HG03025 (cell line): Measurements from ENCODE around the gene CALML4.
"Not testable (repeated sequence)": the region's sequence is repeated elsewhere in the genome, so short reads cannot be mapped to it uniquely, and the experiment has no call there.

Source experiments
- ATAC-seq: cut with Tn5 transposase; IDR thresholded peaks from one replicate; pipeline ENCODE4 v1.9.1; 2021; ENCODE audit warnings: mild to moderate bottlenecking, moderate library complexity; ENCODE audit not compliant: unreplicated experiment, low FRiP score

The CALML4 gene

GRCh38 chr15:68225442-68225841 is 20.3 kb upstream of the CALML4 start:
- not testable (repeated sequence) for ATAC-seq

- no peak for ATAC-seq
These were observed 19.6 kb upstream of the CALML4 start for GRCh38 chr15:68224546-68225250.

GRCh38 chr15:68224108-68224507 is 19.0 kb upstream of the CALML4 start:
- no peak for ATAC-seq

GRCh38 chr15:68223171-68223570 is 18.0 kb upstream of the CALML4 start:
- ATAC-seq: no peak

- not testable (repeated sequence) for ATAC-seq
These were observed 17.3 kb upstream of the CALML4 start for GRCh38 chr15:68222432-68222743.

- not testable (repeated sequence) for ATAC-seq
These were observed 16.6 kb upstream of the CALML4 start for GRCh38 chr15:68221530-68222431.

GRCh38 chr15:68220967-68221366 is 15.8 kb upstream of the CALML4 start:
- ATAC-seq: no peak

GRCh38 chr15:68220489-68220888 is 15.4 kb upstream of the CALML4 start:
- no peak for ATAC-seq

- no peak for ATAC-seq
These were observed 14.0 kb upstream of the CALML4 start for GRCh38 chr15:68218847-68219798.

- no peak for ATAC-seq
These were observed 13.2 kb upstream of the CALML4 start for GRCh38 chr15:68218331-68218730.

GRCh38 chr15:68217341-68217740 is 12.2 kb upstream of the CALML4 start:
- no peak for ATAC-seq

- no peak for ATAC-seq
These were observed 9.7 kb upstream of the CALML4 start for GRCh38 chr15:68214838-68215254.

GRCh38 chr15:68213991-68214837 is 9.1 kb upstream of the CALML4 start:
- ATAC-seq: no peak

GRCh38 chr15:68213491-68213845 is 8.3 kb upstream of the CALML4 start:
- not testable (repeated sequence) for ATAC-seq

GRCh38 chr15:68211656-68212320 is 6.7 kb upstream of the CALML4 start:
- no peak for ATAC-seq

GRCh38 chr15:68210821-68211655 is 5.9 kb upstream of the CALML4 start:
- ATAC-seq: no peak

- no peak for ATAC-seq
These were observed 5.3 kb upstream of the CALML4 start for GRCh38 chr15:68210409-68210756.

GRCh38 chr15:68209735-68210408 is 4.7 kb upstream of the CALML4 start:
- peak; percentile 48 for ATAC-seq
